ENCODE measurements around the gene GMNC. TPM values are rescaled to one million over a fixed set of nuclear protein-coding genes. Genes with fewer than 3 reads are reported as not detected.

Gene GMNC, protein sequence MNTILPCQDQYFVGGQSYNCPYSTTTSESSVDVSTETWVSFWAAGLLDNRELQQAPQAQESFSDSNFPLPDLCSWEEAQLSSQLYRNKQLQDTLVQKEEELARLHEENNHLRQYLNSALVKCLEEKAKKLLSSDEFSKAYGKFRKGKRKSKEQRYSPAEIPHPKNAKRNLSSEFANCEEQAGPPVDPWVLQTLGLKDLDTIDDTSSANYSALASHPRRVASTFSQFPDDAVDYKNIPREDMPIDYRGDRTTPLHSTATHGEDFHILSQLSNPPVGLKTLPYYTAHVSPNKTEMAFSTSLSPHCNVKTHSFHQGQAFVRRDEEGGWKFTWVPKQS
- total RNA-seq: not detected in 2 replicates

GRCh38 chr3:190862209-190863118 is at the start of gene GMNC:
GMNC (minus strand) TSS chr3:190862694; CDS start chr3:190862615, 79 bp downstream.

Data from epithelial cell of alveolus of lung (primary cell).